PC-3 (cell line): Measurements from ENCODE around the gene AASDHPPT. TPM values are rescaled to one million over a fixed set of nuclear protein-coding genes. Genes with fewer than 3 reads are reported as not detected.
"Not testable (repeated sequence)": the region's sequence is repeated elsewhere in the genome, so short reads cannot be mapped to it uniquely, and the experiment has no call there.

Source experiments
- ATAC-seq: fragments of 200-7000 bp; cut with Tn5 transposase; 2 replicates; pipeline ENCODE4 v1.9.1; 2020; ENCODE audit warnings: mild to moderate bottlenecking, moderate library complexity
- BruUV-seq: library from RNA; stranded (reverse); fragments of 400-500 nt; replicated peaks from 2 replicates; lab custom pipeline; 2021; lab: Mats Ljungman, UMichigan
- CTCF ChIA-PET: fragments of 300-600 bp; sonication (Branson Sonifier 250); formaldehyde crosslinking; loops from one replicate; lab custom pipeline; 2022; ENCODE audit warnings: antibody characterized with exemption; lab: Charles Lee
- POLR2A ChIA-PET: fragments of 300-600 bp; sonication (Branson Sonifier 250); formaldehyde crosslinking; loops from one replicate; lab custom pipeline; 2022; ENCODE audit warnings: antibody characterized with exemption; ENCODE audit not compliant: unreplicated experiment; lab: Charles Lee
- DNase-seq: peaks from one replicate; pipeline ENCODE4 v3.0.0-alpha.2; 2015
- H2AFZ ChIP-seq: fragments of 300-600 bp; sonication (generic); 2 replicates; pipeline ENCODE4 v1.6.0; 2016; ENCODE audit warnings: antibody characterized with exemption, low read length
- H3F3A ChIP-seq: fragments of 300-600 bp; sonication (generic); one replicate; pipeline ENCODE4 v1.6.0; 2017; ENCODE audit warnings: antibody characterized with exemption, low read length, control low read depth, mild to moderate bottlenecking; ENCODE audit not compliant: unreplicated experiment
- H3K27ac ChIP-seq: fragments of 300-600 bp; sonication (generic); 2 replicates; pipeline ENCODE4 v1.5.1; 2016; ENCODE audit warnings: mild to moderate bottlenecking, low read length
- H3K27me3 ChIP-seq: fragments of 300-600 bp; sonication (generic); 2 replicates; pipeline ENCODE4 v1.6.1; 2016; ENCODE audit warnings: low read length, mixed read lengths
- H3K36me3 ChIP-seq: fragments of 300-600 bp; sonication (generic); 2 replicates; pipeline ENCODE4 v1.6.1; 2016; ENCODE audit warnings: low read depth, mixed run types, low read length, mixed read lengths
- H3K4me1 ChIP-seq: fragments of 300-600 bp; sonication (generic); 2 replicates; pipeline ENCODE4 v1.5.1; 2016; ENCODE audit warnings: low read length; ENCODE audit not compliant: insufficient read depth
- H3K4me2 ChIP-seq: fragments of 300-600 bp; sonication (generic); 2 replicates; pipeline ENCODE4 v1.6.0; 2016; ENCODE audit warnings: low read length
- H3K4me3 ChIP-seq: fragments of 300-600 bp; sonication (generic); 2 replicates; pipeline ENCODE4 v1.5.1; 2016; ENCODE audit warnings: mild to moderate bottlenecking, low read length, mixed read lengths
- H3K79me2 ChIP-seq: fragments of 300-600 bp; sonication (generic); 2 replicates; pipeline ENCODE4 v1.6.1; 2017; ENCODE audit warnings: low read length, mixed read lengths
- H3K9ac ChIP-seq: fragments of 300-600 bp; sonication (generic); 2 replicates; pipeline ENCODE4 v1.6.0; 2016; ENCODE audit warnings: mild to moderate bottlenecking, low read length
- H3K9me2 ChIP-seq: fragments of 300-600 bp; sonication (generic); replicated peaks from 2 replicates; pipeline ENCODE4 v1.6.1; 2016; ENCODE audit warnings: mixed run types, low read length, mixed read lengths
- H3K9me3 ChIP-seq: fragments of 300-600 bp; sonication (generic); 2 replicates; pipeline ENCODE4 v1.6.1; 2016; ENCODE audit warnings: low read length, mixed read lengths
- H4K20me1 ChIP-seq: fragments of 300-600 bp; sonication (generic); 2 replicates; pipeline ENCODE4 v1.6.1; 2016; ENCODE audit warnings: low read length, mixed read lengths
- EZH2 ChIP-seq: fragments of 300-600 bp; sonication (generic); IDR thresholded peaks from one replicate; pipeline ENCODE4 v1.6.1; 2017; ENCODE audit warnings: antibody characterized with exemption, mild to moderate bottlenecking, low read length; ENCODE audit not compliant: unreplicated experiment
- EZH2phosphoT487 ChIP-seq: fragments of 300-600 bp; sonication (generic); IDR thresholded peaks from 2 replicates; pipeline ENCODE4 v1.6.1; 2018; ENCODE audit warnings: mild to moderate bottlenecking, antibody characterized with exemption, low read length, borderline replicate concordance
- intact Hi-C: fragments of 100-400 bp; cut with micrococcal nuclease; formaldehyde crosslinking; loops from 2 replicates; pipeline ENCODE4 v1.9.0; 2023
- total RNA-seq: library from RNA; depleted of rRNA; stranded (reverse); fragments of >200 nt; gene quantifications from 2 replicates; pipeline ENCODE4 v1.2.3, GENCODE V29; 2014
- TF ChIP-seq, protein P1 (sequence below): fragments of 300-600 bp; sonication (generic); conservative IDR thresholded peaks from 2 replicates; pipeline ENCODE4 v1.5.1; 2017; ENCODE audit warnings: antibody characterized with exemption, low read depth, mild to moderate bottlenecking, low read length

Gene AASDHPPT
- total RNA-seq, 1 experiment from 2014 or later, result 44.2 TPM

DNA sequence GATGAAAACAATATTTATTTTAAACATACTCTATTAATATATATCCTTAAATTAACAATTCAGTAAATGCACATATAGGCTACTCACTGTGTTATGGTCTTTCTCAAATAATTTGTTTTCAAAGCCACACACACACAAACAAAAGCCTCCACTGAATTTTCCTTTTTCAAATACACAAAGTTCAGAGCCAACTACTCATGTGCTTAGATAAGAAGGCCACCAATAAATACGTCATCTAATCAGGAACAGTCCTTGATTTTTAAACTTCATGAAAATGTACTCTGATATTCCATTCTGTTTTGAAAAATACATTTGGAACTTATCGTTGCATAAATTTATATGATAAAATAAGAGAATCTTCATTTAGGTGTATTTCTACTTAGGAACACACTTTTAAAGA, 26.4 kb upstream of the AASDHPPT start:
- H3K9me3 ChIP-seq, result no peaks in the 10 kb centered on the region
- H4K20me1 ChIP-seq, result no peaks in the 10 kb centered on the region
- no peaks in the 10 kb centered on the region for H3K36me3 ChIP-seq
- ATAC-seq (no peak), DNase-seq (no peak)
- CTCF ChIA-PET, result no interaction called here
- H3K79me2 ChIP-seq, result no peaks in the 10 kb centered on the region
- H3K4me1 ChIP-seq, result no peaks in the 10 kb centered on the region
- no peaks in the 10 kb centered on the region for H3K27me3 ChIP-seq
- TF ChIP-seq, protein P1, sequence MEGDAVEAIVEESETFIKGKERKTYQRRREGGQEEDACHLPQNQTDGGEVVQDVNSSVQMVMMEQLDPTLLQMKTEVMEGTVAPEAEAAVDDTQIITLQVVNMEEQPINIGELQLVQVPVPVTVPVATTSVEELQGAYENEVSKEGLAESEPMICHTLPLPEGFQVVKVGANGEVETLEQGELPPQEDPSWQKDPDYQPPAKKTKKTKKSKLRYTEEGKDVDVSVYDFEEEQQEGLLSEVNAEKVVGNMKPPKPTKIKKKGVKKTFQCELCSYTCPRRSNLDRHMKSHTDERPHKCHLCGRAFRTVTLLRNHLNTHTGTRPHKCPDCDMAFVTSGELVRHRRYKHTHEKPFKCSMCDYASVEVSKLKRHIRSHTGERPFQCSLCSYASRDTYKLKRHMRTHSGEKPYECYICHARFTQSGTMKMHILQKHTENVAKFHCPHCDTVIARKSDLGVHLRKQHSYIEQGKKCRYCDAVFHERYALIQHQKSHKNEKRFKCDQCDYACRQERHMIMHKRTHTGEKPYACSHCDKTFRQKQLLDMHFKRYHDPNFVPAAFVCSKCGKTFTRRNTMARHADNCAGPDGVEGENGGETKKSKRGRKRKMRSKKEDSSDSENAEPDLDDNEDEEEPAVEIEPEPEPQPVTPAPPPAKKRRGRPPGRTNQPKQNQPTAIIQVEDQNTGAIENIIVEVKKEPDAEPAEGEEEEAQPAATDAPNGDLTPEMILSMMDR, result no peak
- TF ChIP-seq EZH2 (no peak), EZH2phosphoT487 (no peak)
- no peaks in the 10 kb centered on the region for H3K9me2 ChIP-seq
- H3K9ac ChIP-seq, result no peak overlapping the region
- H3K4me2 ChIP-seq, result no peak overlapping the region
- POLR2A ChIA-PET, result no interaction called here
- no peak overlapping the region for H3K4me3 ChIP-seq
- intact Hi-C loops, result no loop called here
- no peaks in the 10 kb centered on the region for H3F3A ChIP-seq
- no TSS peak for BruUV-seq
- H3K27ac ChIP-seq, result no peak overlapping the region
- H2AFZ ChIP-seq, result no peak overlapping the region

DNA sequence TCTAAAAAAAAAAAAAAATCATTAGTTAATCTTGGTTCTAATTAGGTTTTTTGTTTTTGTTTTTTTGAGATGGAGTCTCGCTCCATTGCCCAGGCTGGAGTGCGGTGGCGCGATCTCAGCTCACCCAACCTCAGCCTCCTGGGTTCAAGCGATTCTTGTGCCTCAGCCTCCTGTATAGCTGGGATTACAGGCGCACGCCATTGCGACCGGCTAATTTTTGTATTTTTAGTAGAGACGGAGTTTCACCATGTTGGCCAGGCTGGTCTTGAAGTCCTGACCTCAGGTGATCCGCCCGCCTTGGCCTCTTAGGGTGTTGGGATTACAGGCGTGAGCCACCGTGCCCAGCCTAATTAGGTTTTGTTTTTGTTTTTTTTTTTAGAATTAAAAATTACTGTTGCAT, 19.1 kb upstream of the AASDHPPT start:
- H3K36me3 ChIP-seq, BruUV-seq, CTCF ChIA-PET, H3K9ac ChIP-seq, H3K4me2 ChIP-seq, H3K4me3 ChIP-seq, DNase-seq, H3K27ac ChIP-seq, H2AFZ ChIP-seq, H4K20me1 ChIP-seq, POLR2A ChIA-PET, ATAC-seq, H3K9me3 ChIP-seq, H3K9me2 ChIP-seq, H3F3A ChIP-seq, H3K79me2 ChIP-seq, H3K27me3 ChIP-seq, intact Hi-C loops, H3K4me1 ChIP-seq: not testable (repeated sequence)

DNA sequence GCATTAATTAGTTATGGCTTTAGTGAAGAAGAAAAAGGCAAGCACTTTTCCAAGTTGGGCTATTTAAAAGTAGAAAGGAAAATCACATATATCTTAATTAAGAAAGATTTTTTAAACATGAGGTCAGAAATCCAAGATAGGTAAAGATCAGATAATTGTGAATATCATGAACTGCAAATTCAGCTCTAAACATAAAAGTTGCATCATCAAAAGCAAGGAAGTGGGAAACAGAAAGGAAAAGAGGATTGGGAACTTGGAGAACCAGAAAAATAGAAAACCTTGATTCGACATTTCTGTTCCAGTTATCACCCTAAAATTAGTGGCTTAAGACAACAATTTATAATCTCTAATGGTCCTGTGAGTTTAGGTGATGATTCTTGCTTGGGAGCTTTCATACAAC, 17.8 kb upstream of the AASDHPPT start:
- H2AFZ ChIP-seq, result no peak overlapping the region
- POLR2A ChIA-PET, result no interaction called here
- no peak overlapping the region for H3K27ac ChIP-seq
- H3K4me1 ChIP-seq, result no peaks in the 10 kb centered on the region
- H3K9ac ChIP-seq, result no peak overlapping the region
- CTCF ChIA-PET, result no interaction called here
- TF ChIP-seq EZH2 (no peak), EZH2phosphoT487 (no peak)
- TF ChIP-seq, protein P1, result no peak
- H4K20me1 ChIP-seq, result no peaks in the 10 kb centered on the region
- H3K9me2 ChIP-seq, result no peaks in the 10 kb centered on the region
- H3F3A ChIP-seq, result no peaks in the 10 kb centered on the region
- H3K27me3 ChIP-seq, result no peaks in the 10 kb centered on the region
- no peaks in the 10 kb centered on the region for H3K36me3 ChIP-seq
- no peaks in the 10 kb centered on the region for H3K9me3 ChIP-seq
- H3K79me2 ChIP-seq, result no peaks in the 10 kb centered on the region
- no peak overlapping the region for H3K4me2 ChIP-seq
- DNase-seq (no peak), ATAC-seq (no peak)
- no TSS peak for BruUV-seq
- intact Hi-C loops, result no loop called here
- no peak overlapping the region for H3K4me3 ChIP-seq
